A673 (cell line): ENCODE data around the gene SPATA16. TPM values are rescaled to one million over a fixed set of nuclear protein-coding genes. Genes with fewer than 3 reads are reported as not detected.

Source experiments
- BruUV-seq: library from RNA; stranded (reverse); fragments of 400-500 nt; replicated peaks from 2 replicates; lab custom pipeline; 2021; lab: Mats Ljungman, UMichigan
- CTCF ChIA-PET: fragments of 300-600 bp; sonication (Branson Sonifier 250); formaldehyde crosslinking; loops from one replicate; lab custom pipeline; 2022; ENCODE audit warnings: antibody characterized with exemption; lab: Charles Lee
- POLR2A ChIA-PET: fragments of 300-600 bp; sonication (Branson Sonifier 250); formaldehyde crosslinking; loops from one replicate; lab custom pipeline; 2022; ENCODE audit warnings: antibody characterized with exemption; ENCODE audit not compliant: low non-redundant PET; lab: Charles Lee
- DNase-seq: peaks from one replicate; pipeline ENCODE4 v3.0.0-alpha.2; 2015; ENCODE audit warnings: low spot score
- H3K27ac ChIP-seq: fragments of 200-600 bp; sonication (generic); 2 replicates; pipeline ENCODE4 v1.5.1; 2016; ENCODE audit warnings: mixed run types, low read depth, mild to moderate bottlenecking, mixed read lengths, antibody characterized with exemption, low read length; ENCODE audit not compliant: poor library complexity, severe bottlenecking
- H3K27me3 ChIP-seq: fragments of 200-600 bp; sonication (generic); replicated peaks from 2 replicates; pipeline ENCODE4 v1.6.1; 2017; ENCODE audit warnings: mixed run types, low read depth, mild to moderate bottlenecking, mixed read lengths, antibody characterized with exemption, low read length; ENCODE audit not compliant: insufficient read depth, poor library complexity
- H3K36me3 ChIP-seq: fragments of 200-600 bp; sonication (generic); 2 replicates; pipeline ENCODE4 v1.6.1; 2016; ENCODE audit warnings: mixed run types, mild to moderate bottlenecking, mixed read lengths, antibody characterized with exemption, low read length; ENCODE audit not compliant: insufficient read depth, poor library complexity, severe bottlenecking
- H3K4me1 ChIP-seq: fragments of 200-600 bp; sonication (generic); 2 replicates; pipeline ENCODE4 v1.6.1; 2017; ENCODE audit warnings: mixed run types, mild to moderate bottlenecking, mixed read lengths, antibody characterized with exemption, low read length; ENCODE audit not compliant: insufficient read depth, poor library complexity, severe bottlenecking
- H3K4me3 ChIP-seq: fragments of 200-600 bp; sonication (generic); 2 replicates; pipeline ENCODE4 v1.5.1; 2016; ENCODE audit warnings: low read depth, mixed run types, mild to moderate bottlenecking, mixed read lengths, low read length; ENCODE audit not compliant: poor library complexity, severe bottlenecking
- H3K9me3 ChIP-seq: fragments of 200-600 bp; sonication (generic); 2 replicates; pipeline ENCODE4 v1.6.1; 2016; ENCODE audit warnings: mixed run types, low read depth, mild to moderate bottlenecking, mixed read lengths, antibody characterized with exemption, low read length; ENCODE audit not compliant: poor library complexity, severe bottlenecking
- EZH2 ChIP-seq: fragments of 200-600 bp; sonication (generic); IDR thresholded peaks from 2 replicates; pipeline ENCODE4 v1.6.1; 2017; ENCODE audit warnings: borderline replicate concordance, low read depth, mild to moderate bottlenecking, mixed read lengths, antibody characterized with exemption, low read length; ENCODE audit not compliant: poor library complexity, severe bottlenecking
- intact Hi-C: fragments of 100-400 bp; cut with micrococcal nuclease; formaldehyde crosslinking; loops from one replicate; pipeline ENCODE4 v1.10.0; 2022; ENCODE audit not compliant: unreplicated experiment
- total RNA-seq: library from RNA; stranded (reverse); gene quantifications from 2 replicates; pipeline ENCODE4 v1.2.3, GENCODE V29; 2021
- TF ChIP-seq, protein P1 (sequence below): fragments of 300-800, 200-600 bp; sonication (generic); conservative IDR thresholded peaks from 2 replicates; pipeline ENCODE4 v1.5.1; 2017; ENCODE audit warnings: low read depth, mild to moderate bottlenecking, antibody characterized with exemption, low read length, moderate library complexity, mixed read lengths

The SPATA16 gene
- total RNA-seq, 1 experiment from 2014 or later: not detected

DNA sequence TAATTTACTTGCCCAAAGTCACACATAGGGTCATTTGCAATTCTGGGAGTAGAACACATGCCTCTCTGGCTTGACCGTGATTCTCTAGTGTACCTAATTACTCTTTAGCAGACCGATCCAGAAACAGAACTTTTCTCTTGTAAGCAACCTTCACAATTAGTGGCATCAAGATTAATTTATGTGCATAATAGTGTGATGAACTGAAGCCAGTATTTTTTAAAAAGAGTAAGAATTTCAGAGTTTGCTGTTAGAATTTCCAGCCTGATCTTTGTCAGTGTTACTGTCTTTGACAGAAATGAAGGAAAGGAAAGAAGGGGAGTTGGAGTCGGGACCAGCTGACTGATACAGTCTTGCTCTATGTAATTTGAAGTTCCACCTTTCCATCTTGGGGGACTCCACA lies 137.1 kb downstream of the SPATA16 start:
- no peak overlapping the region for H3K27ac ChIP-seq
- no peak overlapping the region for H3K4me3 ChIP-seq
- intact Hi-C loops: no loop called here
- ChIA-PET CTCF (no interaction called here), POLR2A (no interaction called here)
- no peaks in the 10 kb centered on the region for H3K4me1 ChIP-seq
- BruUV-seq: no TSS peak
- no peaks in the 10 kb centered on the region for H3K9me3 ChIP-seq
- H3K36me3 ChIP-seq: no peaks in the 10 kb centered on the region
- TF ChIP-seq, protein P1, sequence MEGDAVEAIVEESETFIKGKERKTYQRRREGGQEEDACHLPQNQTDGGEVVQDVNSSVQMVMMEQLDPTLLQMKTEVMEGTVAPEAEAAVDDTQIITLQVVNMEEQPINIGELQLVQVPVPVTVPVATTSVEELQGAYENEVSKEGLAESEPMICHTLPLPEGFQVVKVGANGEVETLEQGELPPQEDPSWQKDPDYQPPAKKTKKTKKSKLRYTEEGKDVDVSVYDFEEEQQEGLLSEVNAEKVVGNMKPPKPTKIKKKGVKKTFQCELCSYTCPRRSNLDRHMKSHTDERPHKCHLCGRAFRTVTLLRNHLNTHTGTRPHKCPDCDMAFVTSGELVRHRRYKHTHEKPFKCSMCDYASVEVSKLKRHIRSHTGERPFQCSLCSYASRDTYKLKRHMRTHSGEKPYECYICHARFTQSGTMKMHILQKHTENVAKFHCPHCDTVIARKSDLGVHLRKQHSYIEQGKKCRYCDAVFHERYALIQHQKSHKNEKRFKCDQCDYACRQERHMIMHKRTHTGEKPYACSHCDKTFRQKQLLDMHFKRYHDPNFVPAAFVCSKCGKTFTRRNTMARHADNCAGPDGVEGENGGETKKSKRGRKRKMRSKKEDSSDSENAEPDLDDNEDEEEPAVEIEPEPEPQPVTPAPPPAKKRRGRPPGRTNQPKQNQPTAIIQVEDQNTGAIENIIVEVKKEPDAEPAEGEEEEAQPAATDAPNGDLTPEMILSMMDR: no peak
- no peak for TF ChIP-seq EZH2
- DNase-seq: no peak
- H3K27me3 ChIP-seq: no peaks in the 10 kb centered on the region

DNA sequence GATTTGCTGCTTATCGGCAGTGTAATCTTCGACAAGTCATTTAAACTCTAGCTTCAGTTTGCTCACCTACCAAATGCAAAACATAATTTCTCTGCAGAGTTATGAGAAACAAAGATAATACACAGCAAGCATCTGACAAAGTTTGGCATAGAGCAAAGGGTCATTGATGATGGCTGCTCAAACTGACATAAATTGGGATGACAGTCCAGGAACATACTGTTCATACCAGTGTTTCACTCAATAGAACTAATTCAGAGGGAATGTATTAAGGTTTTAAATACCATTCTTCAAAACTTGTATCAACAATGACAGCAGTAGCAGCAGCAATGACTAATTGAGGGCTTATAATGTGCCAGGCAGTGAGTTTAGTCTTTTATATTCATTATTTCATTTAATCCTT lies 137.6 kb downstream of the SPATA16 start:
- Histone ChIP-seq H3K4me1 (no peaks in the 10 kb centered on the region), H3K27me3 (no peaks in the 10 kb centered on the region), H3K9me3 (no peaks in the 10 kb centered on the region), H3K27ac (no peak overlapping the region), H3K36me3 (no peaks in the 10 kb centered on the region), H3K4me3 (no peak overlapping the region)
- POLR2A ChIA-PET: no interaction called here
- TF ChIP-seq EZH2: no peak
- TF ChIP-seq, protein P1: no peak
- DNase-seq: no peak
- CTCF ChIA-PET: no interaction called here
- intact Hi-C loops: no loop called here
- BruUV-seq: no TSS peak

DNA sequence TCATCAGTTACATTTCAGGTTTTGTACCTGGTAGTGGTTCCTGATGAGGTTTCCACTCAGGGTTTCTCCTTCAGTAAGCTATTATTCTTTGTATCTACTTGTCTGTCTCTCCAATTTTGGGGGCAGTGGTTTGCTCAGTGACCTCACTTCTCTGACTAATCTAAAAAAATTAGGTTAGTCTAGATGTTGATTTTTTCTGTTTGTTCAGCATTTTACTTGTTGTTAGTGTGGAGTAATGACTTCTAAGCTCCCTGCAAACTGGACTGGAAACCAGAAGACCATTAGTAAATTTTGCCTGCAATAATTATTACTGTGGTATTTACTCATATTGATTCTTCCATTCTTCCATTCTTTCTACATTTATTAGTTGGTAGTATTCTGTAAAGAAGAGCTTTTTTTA lies 139.4 kb downstream of the SPATA16 start:
- Histone ChIP-seq H3K9me3 (no peaks in the 10 kb centered on the region), H3K4me1 (no peaks in the 10 kb centered on the region), H3K27ac (no peak overlapping the region), H3K27me3 (no peaks in the 10 kb centered on the region), H3K36me3 (no peaks in the 10 kb centered on the region), H3K4me3 (no peak overlapping the region)
- no peak for DNase-seq
- TF ChIP-seq, protein P1: no peak
- TF ChIP-seq EZH2: no peak
- ChIA-PET CTCF (no interaction called here), POLR2A (no interaction called here)
- BruUV-seq: no TSS peak
- intact Hi-C loops: no loop called here
